Heart left ventricle (tissue), 13 donors: Measurements from ENCODE around the gene SMG1.
"Not testable (repeated sequence)": the region's sequence is repeated elsewhere in the genome, so short reads cannot be mapped to it uniquely, and the experiment has no call there.

Experiments used
- POLR2A ChIP-seq, 2 donors: fragments of 450-650 bp; IDR thresholded peaks; one replicate each; pipeline ENCODE4 v1.6.1; 2017; ENCODE audit warnings: antibody characterized with exemption in 2 of 2, mild to moderate bottlenecking in 2 of 2, moderate library complexity in 2 of 2
- TF ChIP-seq, protein P1 (sequence below), 12 donors: fragments of 200-600 bp; sonication (generic) in 4 of 12; IDR thresholded peaks; one replicate each; pipeline versions ENCODE4 v1.5.0 to v1.8.0; 2018 to 2022; ENCODE audit warnings: antibody characterized with exemption in 12 of 12, mild to moderate bottlenecking in 5 of 12
- donor health status: ischemic (EF 13 %, LVEDD 7.1; RV severe dilation, severe dysfunction).
- donor health status: DM: no; HTN: yes; CAD: no.
- donor health status: DM: no; HTN: no; CAD: no.
- donor health status: ischemic (EF 25% LVEDD 6.9; RV normal size, moderate dysfunction).
- donor health status: ischemic (EF 25% LVEDD 5.7; RV mildly dilated, moderate dysfunction).
- donor health status: ischemic (EF 35%, LVEDD 5.7; RV mildly dilated, moderate dysfunction).
- donor health status: nonischemic (EF 11% LVEDD 7.7; RV severe dilation, severe dysfunction).
- donor health status: DM: yes; HTN: yes; CAD: no.
- donor health status: PGD.
- donor health status: ischemic (EF 29% LVEDD 5.4; RV normal size, mild dysfunction).
- donor health status: nonischemic (EF 23%, LVEDD 6.1; RV moderate dilation, normal function).

DNA sequence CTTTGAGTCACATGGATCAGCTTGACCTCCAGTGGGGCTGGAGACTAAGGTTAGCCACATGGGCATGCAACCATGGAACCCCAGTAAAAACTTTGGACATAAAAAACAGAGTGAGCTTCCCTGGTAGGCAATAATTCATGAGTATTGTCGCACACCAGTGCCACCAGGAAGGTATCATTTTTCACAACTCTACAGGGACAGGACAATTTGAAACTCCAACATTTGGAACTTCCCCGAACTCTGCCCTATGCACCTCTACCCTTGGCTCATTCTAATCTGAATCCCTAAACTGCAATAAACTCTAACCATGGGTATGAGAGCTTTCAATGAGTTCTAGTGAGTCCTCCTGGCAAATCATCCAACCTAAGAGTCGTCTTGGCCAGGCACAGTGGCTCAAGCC is 24.2 kb downstream of the SMG1 start:
- TF ChIP-seq, protein P1, sequence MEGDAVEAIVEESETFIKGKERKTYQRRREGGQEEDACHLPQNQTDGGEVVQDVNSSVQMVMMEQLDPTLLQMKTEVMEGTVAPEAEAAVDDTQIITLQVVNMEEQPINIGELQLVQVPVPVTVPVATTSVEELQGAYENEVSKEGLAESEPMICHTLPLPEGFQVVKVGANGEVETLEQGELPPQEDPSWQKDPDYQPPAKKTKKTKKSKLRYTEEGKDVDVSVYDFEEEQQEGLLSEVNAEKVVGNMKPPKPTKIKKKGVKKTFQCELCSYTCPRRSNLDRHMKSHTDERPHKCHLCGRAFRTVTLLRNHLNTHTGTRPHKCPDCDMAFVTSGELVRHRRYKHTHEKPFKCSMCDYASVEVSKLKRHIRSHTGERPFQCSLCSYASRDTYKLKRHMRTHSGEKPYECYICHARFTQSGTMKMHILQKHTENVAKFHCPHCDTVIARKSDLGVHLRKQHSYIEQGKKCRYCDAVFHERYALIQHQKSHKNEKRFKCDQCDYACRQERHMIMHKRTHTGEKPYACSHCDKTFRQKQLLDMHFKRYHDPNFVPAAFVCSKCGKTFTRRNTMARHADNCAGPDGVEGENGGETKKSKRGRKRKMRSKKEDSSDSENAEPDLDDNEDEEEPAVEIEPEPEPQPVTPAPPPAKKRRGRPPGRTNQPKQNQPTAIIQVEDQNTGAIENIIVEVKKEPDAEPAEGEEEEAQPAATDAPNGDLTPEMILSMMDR (IDR thresholded peaks at IDR 0.05), result not testable (repeated sequence)
- TF ChIP-seq POLR2A (IDR thresholded peaks at IDR 0.05), result not testable (repeated sequence)
